Measurements from ENCODE around the gene KCNJ15.

The KCNJ15 gene

DNA sequence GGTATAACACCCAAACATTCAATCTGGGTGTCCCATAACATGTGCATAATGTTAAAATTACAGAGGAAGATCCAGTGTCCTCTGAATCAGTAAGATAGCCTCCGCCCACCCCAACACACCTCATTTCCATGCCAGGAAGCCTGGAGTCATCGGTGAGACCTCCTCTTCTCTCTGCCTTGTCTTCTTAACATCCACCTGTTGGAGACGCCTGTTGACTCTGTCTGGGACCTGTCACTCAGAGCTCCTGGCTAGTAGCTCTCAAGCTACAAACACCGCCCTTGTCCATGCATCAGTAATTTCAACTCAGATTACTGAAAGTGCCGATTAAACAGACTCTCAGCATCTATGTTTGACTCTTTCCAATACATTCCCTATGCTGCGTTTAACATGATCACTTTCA lies 27.4 kb downstream of the KCNJ15 start:
- Histone ChIP-seq H3K27me3 (ENCODE audit: insufficient read depth, low read length) (no peaks in the 10 kb centered on the region), H3K4me3 (ENCODE audit: low read length) (no peak overlapping the region), H2AFZ (ENCODE audit: low read depth, low read length) (no peak overlapping the region), H3K4me1 (ENCODE audit: insufficient read depth, low read length) (no peaks in the 10 kb centered on the region), H3K36me3 (ENCODE audit: insufficient read depth, low read length) (no peaks in the 10 kb centered on the region), H3K9me3 (ENCODE audit: low read length) (no peaks in the 10 kb centered on the region)

DNA sequence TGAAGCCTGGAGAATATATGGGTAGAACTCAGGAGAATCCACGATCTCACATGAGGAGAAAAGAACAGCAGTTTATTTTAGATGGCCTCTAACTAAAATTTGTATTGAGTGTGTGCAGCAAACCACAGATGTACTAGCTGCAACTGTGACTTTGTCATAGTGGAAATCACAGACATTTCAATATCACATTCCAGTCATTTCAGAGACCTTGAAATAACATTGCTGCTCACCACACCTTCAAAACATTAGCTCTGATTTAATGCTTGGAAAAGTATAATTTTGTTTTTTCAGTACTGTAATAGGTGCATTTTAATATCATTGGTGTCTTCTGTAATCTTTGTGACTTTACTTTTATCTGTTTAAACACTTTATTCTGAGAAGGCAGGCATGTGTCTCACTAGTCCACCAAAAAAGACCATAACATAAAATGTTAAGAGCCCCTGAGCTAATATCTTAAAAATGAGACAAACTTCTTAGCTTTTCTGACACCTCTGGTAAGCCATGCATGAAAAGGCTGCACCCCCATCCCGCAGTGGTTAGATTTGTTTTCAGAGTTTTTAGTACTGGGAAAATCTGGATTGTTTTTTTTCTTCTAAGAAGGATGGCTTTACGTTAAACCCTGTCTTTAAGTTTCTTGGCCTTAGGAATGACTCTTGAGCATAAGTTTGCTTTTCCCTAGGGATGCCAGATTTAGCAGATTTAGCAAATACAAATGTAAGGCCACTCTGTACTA lies 30.1 kb downstream of the KCNJ15 start:
- H3K4me1 ChIP-seq (ENCODE audit: insufficient read depth, low read length): no peaks in the 10 kb centered on the region
- no peaks in the 10 kb centered on the region for H3K9me3 ChIP-seq (ENCODE audit: low read length)
- no peak overlapping the region for H2AFZ ChIP-seq (ENCODE audit: low read depth, low read length)

GRCh38 chr21:38287476-38287875 lies 30.7 kb downstream of the KCNJ15 start:
- H3K9me3 ChIP-seq (ENCODE audit: low read length): no peaks in the 10 kb centered on the region
- H2AFZ ChIP-seq (ENCODE audit: low read depth, low read length): no peak overlapping the region
- H3K27me3 ChIP-seq (ENCODE audit: insufficient read depth, low read length): no peaks in the 10 kb centered on the region
- H3K4me1 ChIP-seq (ENCODE audit: insufficient read depth, low read length): no peaks in the 10 kb centered on the region
- H3K4me3 ChIP-seq (ENCODE audit: low read length): no peak overlapping the region
- H3K36me3 ChIP-seq (ENCODE audit: insufficient read depth, low read length): no peaks in the 10 kb centered on the region

More for the DNA sequence above, 30.1 kb downstream of the KCNJ15 start:
- no peaks in the 10 kb centered on the region for H3K36me3 ChIP-seq (ENCODE audit: insufficient read depth, low read length)
- H3K4me3 ChIP-seq (ENCODE audit: low read length): no peak overlapping the region
- no peaks in the 10 kb centered on the region for H3K27me3 ChIP-seq (ENCODE audit: insufficient read depth, low read length)

- no peaks in the 10 kb centered on the region for H3K4me1 ChIP-seq (ENCODE audit: insufficient read depth, low read length)
- no peaks in the 10 kb centered on the region for H3K36me3 ChIP-seq (ENCODE audit: insufficient read depth, low read length)
- no peaks in the 10 kb centered on the region for H3K27me3 ChIP-seq (ENCODE audit: insufficient read depth, low read length)
- no peak overlapping the region for H3K4me3 ChIP-seq (ENCODE audit: low read length)
- H3K9me3 ChIP-seq (ENCODE audit: low read length): no peaks in the 10 kb centered on the region
- H2AFZ ChIP-seq (ENCODE audit: low read depth, low read length): no peak overlapping the region
Observed at GRCh38 chr21:38289705-38290485, 33.1 kb downstream of the KCNJ15 start.

DNA sequence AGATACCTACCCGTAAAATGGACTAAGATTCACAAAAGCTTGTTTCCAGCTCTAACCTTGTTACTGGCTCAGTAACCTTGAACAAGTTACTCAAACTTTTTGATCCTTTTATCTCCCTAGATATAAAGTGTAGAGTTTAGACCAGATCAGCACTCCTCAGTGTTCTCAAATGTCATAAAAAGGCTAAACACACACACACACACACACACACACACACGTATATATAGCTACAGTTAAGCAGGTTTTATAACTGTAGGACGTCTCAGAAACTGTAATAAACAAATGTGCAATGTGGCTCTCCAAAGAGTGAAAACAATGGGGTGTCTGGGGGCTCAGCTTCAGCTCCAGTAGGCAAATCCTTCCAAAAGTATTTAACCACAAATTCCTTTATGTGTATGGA lies 34.0 kb downstream of the KCNJ15 start:
- H3K4me3 ChIP-seq (ENCODE audit: low read length): no peak overlapping the region
- no peaks in the 10 kb centered on the region for H3K36me3 ChIP-seq (ENCODE audit: insufficient read depth, low read length)
- H2AFZ ChIP-seq (ENCODE audit: low read depth, low read length): no peak overlapping the region
- no peaks in the 10 kb centered on the region for H3K27me3 ChIP-seq (ENCODE audit: insufficient read depth, low read length)
- H3K9me3 ChIP-seq (ENCODE audit: low read length): no peaks in the 10 kb centered on the region
- no peaks in the 10 kb centered on the region for H3K4me1 ChIP-seq (ENCODE audit: insufficient read depth, low read length)

DNA sequence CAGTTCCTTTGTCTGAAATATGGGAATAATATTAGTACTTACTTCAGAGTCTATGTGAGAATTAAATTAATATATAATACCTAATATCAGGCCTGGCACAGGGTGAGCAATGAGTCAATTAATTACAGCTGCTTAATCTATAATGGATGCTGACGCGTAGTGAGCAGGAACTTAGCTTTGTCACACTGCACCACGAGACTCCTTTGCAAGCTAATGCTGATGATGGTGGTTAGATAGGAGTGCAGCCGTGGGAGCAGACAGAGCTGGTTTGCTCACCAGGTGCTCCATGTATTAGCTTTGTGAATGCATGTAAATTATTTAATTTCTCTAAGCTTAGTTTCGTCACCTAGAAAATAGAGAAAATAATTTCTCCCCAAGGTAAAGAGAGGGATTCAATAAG lies 35.1 kb downstream of the KCNJ15 start:
- Histone ChIP-seq H3K9me3 (ENCODE audit: low read length) (no peaks in the 10 kb centered on the region), H3K36me3 (ENCODE audit: insufficient read depth, low read length) (no peaks in the 10 kb centered on the region), H2AFZ (ENCODE audit: low read depth, low read length) (no peak overlapping the region), H3K27me3 (ENCODE audit: insufficient read depth, low read length) (no peaks in the 10 kb centered on the region), H3K4me3 (ENCODE audit: low read length) (no peak overlapping the region), H3K4me1 (ENCODE audit: insufficient read depth, low read length) (no peaks in the 10 kb centered on the region)

DNA sequence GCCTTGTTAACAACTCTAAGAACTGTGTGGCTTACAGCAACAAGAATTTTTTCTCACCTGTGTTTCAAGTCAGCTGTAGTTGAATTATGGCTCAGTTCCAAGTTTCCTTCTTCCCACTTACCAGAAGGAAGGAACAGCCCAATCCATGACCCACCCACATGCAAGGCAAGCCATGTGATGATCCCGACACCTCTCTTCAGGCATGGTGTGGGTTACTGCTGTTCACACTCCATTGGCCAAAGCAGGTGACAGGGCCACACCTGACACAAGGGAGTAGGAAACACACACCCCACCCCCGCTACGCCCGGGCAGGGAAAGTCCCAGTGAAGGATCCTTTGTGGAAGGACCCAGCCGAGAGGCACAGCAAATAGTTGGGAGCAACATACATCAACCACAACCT lies 36.3 kb downstream of the KCNJ15 start:
- no peak overlapping the region for H3K4me3 ChIP-seq (ENCODE audit: low read length)

GRCh38 chr21:38293765-38294164 lies 37.0 kb downstream of the KCNJ15 start:
- no peaks in the 10 kb centered on the region for H3K27me3 ChIP-seq (ENCODE audit: insufficient read depth, low read length)
- no peaks in the 10 kb centered on the region for H3K36me3 ChIP-seq (ENCODE audit: insufficient read depth, low read length)
- H2AFZ ChIP-seq (ENCODE audit: low read depth, low read length): no peak overlapping the region
- H3K4me3 ChIP-seq (ENCODE audit: low read length): no peak overlapping the region
- H3K9me3 ChIP-seq (ENCODE audit: low read length): no peaks in the 10 kb centered on the region
- H3K4me1 ChIP-seq (ENCODE audit: insufficient read depth, low read length): no peaks in the 10 kb centered on the region

More for the DNA sequence above, 36.3 kb downstream of the KCNJ15 start:
- H3K27me3 ChIP-seq (ENCODE audit: insufficient read depth, low read length): no peaks in the 10 kb centered on the region
- no peaks in the 10 kb centered on the region for H3K9me3 ChIP-seq (ENCODE audit: low read length)
- no peaks in the 10 kb centered on the region for H3K36me3 ChIP-seq (ENCODE audit: insufficient read depth, low read length)
- no peaks in the 10 kb centered on the region for H3K4me1 ChIP-seq (ENCODE audit: insufficient read depth, low read length)
- H2AFZ ChIP-seq (ENCODE audit: low read depth, low read length): no peak overlapping the region

GRCh38 chr21:38294609-38295008 lies 37.8 kb downstream of the KCNJ15 start:
- Histone ChIP-seq H3K9me3 (ENCODE audit: low read length) (no peaks in the 10 kb centered on the region), H3K36me3 (ENCODE audit: insufficient read depth, low read length) (no peaks in the 10 kb centered on the region), H2AFZ (ENCODE audit: low read depth, low read length) (no peak overlapping the region), H3K4me1 (ENCODE audit: insufficient read depth, low read length) (no peaks in the 10 kb centered on the region), H3K4me3 (ENCODE audit: low read length) (no peak overlapping the region), H3K27me3 (ENCODE audit: insufficient read depth, low read length) (no peaks in the 10 kb centered on the region)

- no peaks in the 10 kb centered on the region for H3K27me3 ChIP-seq (ENCODE audit: insufficient read depth, low read length)
- H2AFZ ChIP-seq (ENCODE audit: low read depth, low read length): no peak overlapping the region
- no peak overlapping the region for H3K4me3 ChIP-seq (ENCODE audit: low read length)
- no peaks in the 10 kb centered on the region for H3K9me3 ChIP-seq (ENCODE audit: low read length)
- H3K36me3 ChIP-seq (ENCODE audit: insufficient read depth, low read length): no peaks in the 10 kb centered on the region
- H3K4me1 ChIP-seq (ENCODE audit: insufficient read depth, low read length): no peaks in the 10 kb centered on the region
Observed at GRCh38 chr21:38295997-38296764, 39.4 kb downstream of the KCNJ15 start.

GRCh38 chr21:38297194-38297631 lies 40.4 kb downstream of the KCNJ15 start:
- no peaks in the 10 kb centered on the region for H3K9me3 ChIP-seq (ENCODE audit: low read length)
- no peaks in the 10 kb centered on the region for H3K4me1 ChIP-seq (ENCODE audit: insufficient read depth, low read length)
- no peaks in the 10 kb centered on the region for H3K27me3 ChIP-seq (ENCODE audit: insufficient read depth, low read length)
- H3K4me3 ChIP-seq (ENCODE audit: low read length): no peak overlapping the region
- no peaks in the 10 kb centered on the region for H3K36me3 ChIP-seq (ENCODE audit: insufficient read depth, low read length)
- H2AFZ ChIP-seq (ENCODE audit: low read depth, low read length): peak overlapping the region; percentile 13

DNA sequence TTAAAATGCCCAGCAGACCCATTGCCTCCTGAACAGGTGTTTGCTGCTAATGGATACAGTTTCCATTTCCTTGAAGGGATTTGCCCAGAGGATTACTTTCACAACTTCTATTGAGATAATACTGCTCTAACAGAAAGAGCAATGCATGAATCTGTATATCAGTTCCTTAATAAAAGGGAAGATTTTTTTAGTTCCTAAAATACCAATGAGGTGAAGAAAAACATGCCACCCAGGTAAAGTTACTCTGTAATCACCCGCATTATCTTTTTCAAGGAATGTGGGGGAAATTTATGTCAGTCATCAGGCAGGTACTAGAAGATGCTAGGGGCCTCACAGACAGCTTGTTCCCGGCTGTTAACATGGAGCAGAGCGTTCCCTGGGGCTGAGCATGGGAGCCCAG lies 41.1 kb downstream of the KCNJ15 start:
- H3K27me3 ChIP-seq (ENCODE audit: insufficient read depth, low read length): no peaks in the 10 kb centered on the region
- no peaks in the 10 kb centered on the region for H3K36me3 ChIP-seq (ENCODE audit: insufficient read depth, low read length)
- no peak overlapping the region for H2AFZ ChIP-seq (ENCODE audit: low read depth, low read length)
- H3K4me1 ChIP-seq (ENCODE audit: insufficient read depth, low read length): no peaks in the 10 kb centered on the region
- H3K9me3 ChIP-seq (ENCODE audit: low read length): no peaks in the 10 kb centered on the region
- H3K4me3 ChIP-seq (ENCODE audit: low read length): no peak overlapping the region

- no peaks in the 10 kb centered on the region for H3K4me1 ChIP-seq (ENCODE audit: insufficient read depth, low read length)
Observed at GRCh38 chr21:38298832-38299231, 42.0 kb downstream of the KCNJ15 start.

More at GRCh38 chr21:38298832-38299231, 42.0 kb downstream of the KCNJ15 start:
- Histone ChIP-seq H3K27me3 (ENCODE audit: insufficient read depth, low read length) (no peaks in the 10 kb centered on the region), H3K9me3 (ENCODE audit: low read length) (no peaks in the 10 kb centered on the region), H3K4me3 (ENCODE audit: low read length) (no peak overlapping the region), H2AFZ (ENCODE audit: low read depth, low read length) (no peak overlapping the region), H3K36me3 (ENCODE audit: insufficient read depth, low read length) (no peaks in the 10 kb centered on the region)

Measured in neuron (in vitro differentiated cells).